SHP77 treated with DMSO at 0.1 percent for 48 hours (cell line): Measurements from ENCODE around the gene LCN15.
"Not testable (repeated sequence)": the region's sequence is repeated elsewhere in the genome, so short reads cannot be mapped to it uniquely, and the experiment has no call there.

ENCODE experiments used
- DNase-seq: peaks from one replicate; lab custom pipeline; 2025; lab: John Stamatoyannopoulos, UW

LCN15 gene, protein sequence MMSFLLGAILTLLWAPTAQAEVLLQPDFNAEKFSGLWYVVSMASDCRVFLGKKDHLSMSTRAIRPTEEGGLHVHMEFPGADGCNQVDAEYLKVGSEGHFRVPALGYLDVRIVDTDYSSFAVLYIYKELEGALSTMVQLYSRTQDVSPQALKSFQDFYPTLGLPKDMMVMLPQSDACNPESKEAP

DNA sequence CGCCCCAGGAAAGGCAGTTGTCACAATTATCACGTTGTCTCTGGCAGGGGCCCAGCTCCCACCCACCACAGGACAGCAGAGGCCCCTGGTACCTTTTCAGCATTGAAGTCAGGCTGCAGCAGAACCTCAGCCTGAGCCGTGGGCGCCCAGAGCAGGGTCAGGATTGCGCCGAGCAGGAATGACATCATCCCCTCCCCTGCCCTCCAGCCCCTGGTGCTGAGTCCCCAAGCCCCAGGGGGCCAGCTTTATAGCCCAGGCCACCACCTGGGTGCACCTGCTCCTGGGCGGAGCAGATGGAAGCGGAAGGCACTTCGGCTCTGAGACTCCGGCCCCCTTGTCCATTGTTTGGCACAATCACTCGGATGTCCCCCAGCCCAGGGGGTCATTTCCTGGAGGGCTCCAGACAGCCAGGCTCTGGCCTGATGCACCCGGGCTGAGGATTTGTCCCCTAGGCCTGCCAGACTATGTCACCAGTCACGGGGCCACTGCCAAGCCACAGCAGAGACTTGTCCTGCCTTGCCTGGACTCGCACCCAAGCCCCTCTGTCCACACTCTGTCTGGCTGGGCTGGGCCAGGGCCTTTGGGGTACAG is at the start of gene LCN15:
Gene LCN15 (minus strand): TSS at position 218 of the 591 bp plus-strand sequence. CDS start 30 bp downstream, at position 188.
- DNase-seq: no peak

DNA sequence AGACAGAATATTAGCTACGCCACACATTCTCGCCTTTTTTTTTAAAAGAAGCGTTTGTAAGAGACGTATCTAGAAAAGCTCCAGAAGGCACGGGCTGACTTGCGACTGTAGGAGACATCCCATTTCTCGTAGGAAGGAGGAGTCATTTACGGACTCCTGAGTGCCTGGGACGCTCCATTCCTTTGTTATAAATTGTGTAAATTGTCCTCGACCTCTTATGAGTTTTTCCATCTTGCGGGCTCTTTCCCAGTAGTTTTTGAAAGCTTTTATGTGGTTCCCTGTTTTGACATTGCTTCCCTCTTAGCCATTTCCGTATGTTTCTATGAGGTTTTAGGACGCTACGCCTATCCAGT is 44.5 kb upstream of the LCN15 start:
- DNase-seq: no peak

DNA sequence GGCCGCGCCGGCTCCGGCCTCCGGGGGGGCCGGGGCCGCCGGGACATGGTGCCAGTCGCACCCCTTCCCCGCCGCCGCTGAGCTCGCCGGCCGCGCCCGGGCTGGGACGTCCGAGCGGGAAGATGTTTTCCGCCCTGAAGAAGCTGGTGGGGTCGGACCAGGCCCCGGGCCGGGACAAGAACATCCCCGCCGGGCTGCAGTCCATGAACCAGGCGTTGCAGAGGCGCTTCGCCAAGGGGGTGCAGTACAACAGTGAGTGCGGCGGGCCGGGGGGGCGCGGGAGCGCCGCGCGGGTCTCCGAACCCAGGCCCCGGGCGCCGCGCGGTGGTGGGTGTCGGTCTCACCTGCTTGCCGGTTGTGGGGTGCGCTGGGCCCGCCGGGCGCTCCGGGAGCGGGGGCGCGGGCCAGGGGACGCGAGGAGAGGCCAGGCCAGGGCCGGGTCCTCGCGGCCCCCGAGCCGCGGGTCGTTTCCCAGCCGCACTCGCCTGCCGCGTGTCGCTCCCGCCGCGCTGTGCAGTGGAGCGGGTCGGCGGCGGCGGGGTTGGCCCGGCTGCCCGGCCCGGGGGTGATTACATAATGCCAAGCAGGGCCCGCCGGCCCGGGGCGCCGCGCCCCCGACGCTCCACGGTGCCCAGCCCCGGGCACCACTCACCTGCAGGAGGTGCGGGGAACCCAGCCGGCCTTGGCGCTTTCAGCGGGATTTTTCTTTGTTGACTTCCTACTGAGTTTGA is 43.9 kb upstream of the LCN15 start:
- no peak for DNase-seq

DNA sequence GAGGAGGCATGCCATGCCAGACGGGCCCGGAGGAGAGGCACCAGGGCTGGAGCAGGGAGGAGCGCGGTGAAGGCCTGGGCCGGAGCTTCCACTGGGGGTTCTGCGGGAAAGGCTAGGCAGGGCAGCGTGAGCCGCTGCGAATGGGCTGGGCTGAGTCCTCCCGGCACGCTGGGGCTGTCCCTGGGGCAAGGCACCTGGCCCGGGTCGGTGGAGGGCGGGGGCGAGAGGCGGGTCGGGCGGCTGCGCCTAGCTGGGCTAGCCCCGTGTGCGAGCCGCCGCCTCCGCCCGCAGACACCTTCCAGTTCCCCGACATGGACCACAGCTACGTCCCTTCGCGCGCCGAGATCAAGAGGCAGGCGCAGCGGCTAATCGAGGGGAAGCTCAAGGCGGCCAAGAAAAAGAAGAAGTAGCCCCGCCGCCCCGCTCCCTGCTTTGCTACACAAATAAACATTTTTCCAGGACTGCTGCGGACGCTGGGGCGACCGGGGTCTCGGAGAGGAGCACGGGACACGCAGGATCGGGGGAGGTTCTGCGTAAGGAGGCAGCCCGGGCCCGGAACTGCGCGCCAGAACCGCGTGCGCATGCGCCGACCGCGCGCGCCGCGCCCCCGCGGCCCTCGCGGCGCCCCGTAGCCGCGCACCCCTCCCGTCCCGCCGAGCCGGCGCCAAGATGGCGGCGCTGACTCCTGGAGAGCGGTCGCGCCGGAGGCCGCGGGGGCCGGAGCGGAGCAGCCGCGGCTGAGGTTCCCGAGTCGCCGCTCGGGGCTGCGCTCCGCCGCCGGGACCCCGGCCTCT is 43.2 kb upstream of the LCN15 start, which contains the start of gene RABL6:
Gene RABL6 (plus strand): TSS at position 668 of the 794 bp plus-strand sequence. CDS start 249 bp downstream, outside the sequence.
- no peak for DNase-seq

DNA sequence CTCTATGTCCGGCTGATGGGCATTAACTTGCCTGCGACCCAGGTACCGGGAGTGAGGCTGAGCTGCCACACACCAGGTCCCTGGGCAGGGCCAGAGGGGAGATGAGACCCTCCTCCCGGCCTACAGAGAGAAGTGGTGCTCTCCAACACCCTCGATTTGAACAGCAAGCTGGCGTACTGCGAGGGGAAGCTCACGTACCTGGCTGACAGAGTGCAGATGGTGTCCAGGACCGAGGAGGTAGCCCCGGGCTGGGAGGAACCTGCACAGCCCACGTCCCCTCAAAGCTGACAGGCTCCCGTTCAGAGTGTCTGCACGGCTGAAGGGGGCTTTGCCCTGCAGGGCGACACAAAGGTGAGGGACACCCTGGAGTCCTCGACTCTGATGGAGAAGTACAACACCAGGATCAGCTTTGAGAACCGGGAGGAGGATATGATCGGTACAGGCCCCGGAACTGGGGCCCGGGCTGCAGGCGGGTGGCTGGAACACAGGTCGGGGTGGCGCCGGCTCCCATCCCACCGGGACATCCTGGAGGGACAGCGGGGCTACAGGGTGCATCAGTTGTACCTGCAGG is 42.4 kb upstream of the LCN15 start:
- no peak for DNase-seq

DNA sequence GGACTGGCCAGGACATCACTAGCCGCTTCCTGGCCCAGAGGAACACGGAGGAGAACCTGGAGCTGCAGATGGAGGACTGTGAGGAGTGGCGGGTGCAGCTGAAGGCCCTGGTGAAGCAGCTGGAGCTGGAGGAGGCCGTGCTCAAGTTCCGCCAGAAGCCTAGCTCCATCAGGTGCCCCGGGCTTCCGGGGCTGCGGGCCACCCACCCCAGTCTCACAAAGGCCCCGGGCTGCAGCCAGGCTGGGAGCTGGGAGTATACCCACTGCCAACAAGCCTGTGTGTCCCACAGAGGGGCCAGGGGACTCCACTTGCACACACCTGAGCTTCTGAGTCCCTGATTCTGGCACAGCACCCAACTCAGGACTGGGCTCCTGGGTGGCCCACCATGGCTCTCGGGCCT is 41.7 kb upstream of the LCN15 start:
- no peak for DNase-seq

DNA sequence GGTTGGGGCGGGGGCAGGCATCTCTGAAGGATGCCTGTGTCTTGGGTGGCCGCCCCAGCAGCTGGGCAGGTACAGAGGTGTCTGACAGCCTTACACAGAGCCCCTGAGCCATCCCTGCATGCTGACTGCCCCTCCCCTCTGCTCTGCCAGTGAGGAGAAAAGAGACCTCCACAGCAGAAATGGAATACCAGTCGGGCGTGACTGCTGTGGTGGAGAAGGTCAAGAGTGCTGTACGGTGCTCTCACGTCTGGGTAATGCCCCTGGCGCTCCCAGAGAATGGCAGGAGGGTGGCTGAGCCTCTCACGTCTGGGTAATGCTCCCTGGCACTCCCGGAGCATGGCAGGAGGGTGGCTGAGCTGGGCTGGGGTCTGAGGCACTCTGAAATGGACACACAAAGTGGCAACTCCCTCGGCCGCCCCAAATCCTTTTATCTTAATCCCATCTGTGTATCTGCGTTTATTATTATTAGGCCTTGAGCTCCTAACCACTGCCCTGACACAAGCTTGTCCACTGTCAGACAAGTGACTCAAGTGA is 41.0 kb upstream of the LCN15 start:
- DNase-seq: no peak

DNA sequence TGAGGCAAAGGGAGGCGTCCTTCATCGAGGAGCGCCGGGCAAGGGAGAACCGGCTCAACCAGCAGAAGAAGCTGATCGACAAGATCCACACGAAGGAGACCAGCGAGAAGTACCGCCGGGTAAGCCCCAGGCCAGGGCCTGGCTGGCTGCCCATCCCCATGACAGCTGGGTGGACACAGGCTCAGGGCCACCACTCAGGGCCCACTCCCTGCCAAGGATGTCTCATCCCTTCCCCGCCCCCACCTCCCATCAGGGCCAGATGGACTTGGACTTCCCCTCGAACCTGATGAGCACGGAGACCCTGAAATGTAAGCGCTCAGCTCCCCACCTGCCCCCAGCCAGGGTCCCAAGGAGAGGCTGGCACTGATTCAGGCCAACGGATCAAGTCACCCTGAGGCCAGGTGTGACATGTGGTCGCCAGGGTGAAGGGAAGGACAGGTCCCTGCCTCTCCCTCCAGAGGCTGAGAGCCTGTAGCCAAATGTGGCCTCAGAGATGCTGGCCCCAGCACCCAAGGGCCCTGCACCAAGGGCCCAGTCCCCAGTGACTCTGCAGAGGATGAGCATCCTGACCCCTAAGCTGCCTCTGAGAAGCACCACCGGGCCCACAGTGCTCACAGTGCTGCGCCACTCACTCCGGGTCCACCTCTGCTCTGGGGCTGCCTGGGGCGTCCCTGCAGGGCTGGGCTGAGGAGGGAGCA is 40.3 kb upstream of the LCN15 start:
- DNase-seq: no peak

DNA sequence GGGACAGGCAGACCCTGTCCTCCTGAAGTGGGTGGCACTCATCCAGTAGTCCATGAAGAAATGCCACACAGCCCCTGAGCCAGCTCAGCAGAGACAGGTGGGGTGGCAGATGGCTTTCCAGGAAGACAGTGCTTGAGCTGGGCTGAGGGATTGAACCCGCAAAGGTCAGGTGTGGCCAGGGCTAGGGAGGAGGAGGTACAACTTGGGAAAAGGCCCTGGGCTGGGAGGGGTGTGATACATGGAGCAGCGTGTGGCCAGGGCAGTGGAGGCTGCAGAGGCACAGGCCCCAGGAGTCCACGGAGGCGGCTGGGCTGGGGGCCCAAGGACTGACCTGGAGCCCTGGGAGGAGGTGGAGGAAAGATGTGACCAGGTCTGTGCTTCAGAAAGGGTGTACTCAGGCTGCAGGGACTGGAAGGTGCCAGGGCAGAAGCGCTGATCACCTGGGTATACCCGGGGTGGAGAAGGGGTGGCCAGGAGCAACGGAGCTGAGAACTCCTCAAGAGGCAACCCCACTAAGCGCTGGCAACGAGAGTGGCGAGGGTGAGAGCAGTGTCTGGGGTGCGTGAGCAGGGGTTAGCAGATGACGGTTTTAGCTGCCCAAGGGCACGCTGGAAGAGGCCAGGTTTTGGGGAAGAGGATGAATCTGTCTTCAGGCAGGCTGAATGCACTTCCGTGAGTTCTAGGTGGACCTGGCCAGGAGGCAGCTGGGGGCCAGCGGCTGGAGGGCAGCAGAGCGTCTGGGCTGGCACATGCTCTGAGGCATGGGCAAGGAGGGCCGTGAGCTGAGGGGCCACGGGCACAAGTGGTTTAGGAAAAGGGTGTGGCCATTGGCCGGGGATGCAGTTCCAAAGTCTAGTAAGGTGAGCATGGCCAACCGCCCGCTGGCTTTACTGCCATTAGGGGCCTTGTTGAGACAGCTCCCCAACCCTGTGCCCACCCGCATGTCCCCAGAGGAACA is 39.5 kb upstream of the LCN15 start:
- DNase-seq: no peak

DNA sequence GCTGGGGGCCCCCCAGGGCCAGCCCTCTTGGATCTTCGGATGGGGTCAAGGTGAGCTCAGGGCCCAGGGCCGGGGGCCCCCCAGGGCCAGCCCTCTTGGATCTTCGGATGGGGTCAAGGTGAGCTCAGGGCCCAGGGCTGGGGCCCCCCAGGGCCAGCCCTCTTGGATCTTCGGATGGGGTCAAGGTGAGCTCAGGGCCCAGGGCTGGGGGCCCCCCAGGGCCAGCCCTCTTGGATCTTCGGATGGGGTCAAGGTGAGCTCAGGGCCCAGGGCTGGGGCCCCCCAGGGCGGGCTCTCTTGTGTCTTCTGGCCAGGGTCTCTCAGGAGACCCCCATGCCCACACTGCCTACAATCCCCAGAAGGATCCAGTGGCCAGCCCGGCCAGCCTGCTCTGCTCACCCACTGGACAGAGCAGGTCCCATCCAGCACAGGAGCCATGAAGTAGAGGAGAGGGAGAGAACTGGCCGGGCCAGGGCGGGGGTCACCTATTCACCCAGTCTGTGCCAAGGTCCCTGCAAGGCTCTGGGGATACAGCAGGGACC is 38.8 kb upstream of the LCN15 start:
- DNase-seq: not testable (repeated sequence)

DNA sequence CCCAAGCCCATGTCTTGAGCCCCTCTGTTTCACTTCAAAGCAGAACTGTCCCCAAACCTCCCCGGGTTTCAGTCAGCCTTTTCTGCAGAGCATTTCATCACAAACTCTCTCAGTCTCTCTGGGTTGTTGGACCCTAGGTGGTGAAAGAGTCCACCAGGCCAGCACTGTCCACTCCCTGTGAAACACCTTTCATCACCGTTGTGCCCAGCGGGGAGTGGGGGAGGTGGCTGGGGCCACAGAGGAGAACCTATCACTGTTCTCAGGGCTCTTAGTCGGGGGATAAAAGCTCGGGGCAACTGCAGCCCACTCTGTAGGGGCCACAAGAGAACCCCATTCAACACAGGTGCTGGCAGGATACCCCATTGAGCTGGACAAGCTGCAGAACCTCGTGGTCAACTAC is 38.0 kb upstream of the LCN15 start:
- DNase-seq: no peak

DNA sequence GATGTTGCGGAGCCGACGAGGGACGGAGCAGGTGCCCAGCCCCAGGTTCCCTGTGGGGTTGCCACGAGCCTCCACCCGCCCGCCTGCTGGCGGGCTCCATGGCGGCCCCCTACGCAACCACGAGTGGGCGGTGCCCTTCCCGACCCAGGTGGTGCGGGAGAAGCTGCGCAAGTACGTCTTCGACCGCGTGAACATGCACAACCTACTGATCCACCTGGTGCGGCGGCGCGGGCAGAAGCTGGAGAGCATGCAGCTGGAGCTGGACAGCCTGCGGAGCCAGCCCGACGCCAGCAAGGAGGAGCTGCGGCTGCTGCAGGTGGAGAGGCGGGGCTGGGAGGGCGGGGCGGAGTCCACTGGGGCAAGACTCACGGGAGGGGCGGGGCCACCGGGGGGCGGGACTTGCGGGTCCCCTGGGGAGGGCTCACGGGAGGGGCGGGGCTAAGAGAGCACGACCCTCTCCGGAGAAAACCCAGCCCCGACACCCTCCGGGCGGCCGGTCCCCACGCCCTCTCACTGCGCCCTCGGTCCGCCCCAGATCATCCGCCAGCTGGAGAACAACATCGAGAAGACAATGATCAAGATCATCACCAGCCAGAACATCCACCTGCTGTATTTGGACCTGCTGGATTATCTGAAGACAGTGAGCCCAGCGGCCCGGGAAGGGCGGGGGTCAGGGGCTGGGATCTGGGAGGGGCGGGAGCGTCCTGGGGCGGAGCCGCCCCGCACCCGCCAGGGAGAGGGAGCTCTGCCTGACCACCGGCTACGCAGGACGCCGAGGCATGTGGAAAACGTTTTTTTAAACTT is 35.7 kb upstream of the LCN15 start:
- peak; percentile 79 for DNase-seq

DNA sequence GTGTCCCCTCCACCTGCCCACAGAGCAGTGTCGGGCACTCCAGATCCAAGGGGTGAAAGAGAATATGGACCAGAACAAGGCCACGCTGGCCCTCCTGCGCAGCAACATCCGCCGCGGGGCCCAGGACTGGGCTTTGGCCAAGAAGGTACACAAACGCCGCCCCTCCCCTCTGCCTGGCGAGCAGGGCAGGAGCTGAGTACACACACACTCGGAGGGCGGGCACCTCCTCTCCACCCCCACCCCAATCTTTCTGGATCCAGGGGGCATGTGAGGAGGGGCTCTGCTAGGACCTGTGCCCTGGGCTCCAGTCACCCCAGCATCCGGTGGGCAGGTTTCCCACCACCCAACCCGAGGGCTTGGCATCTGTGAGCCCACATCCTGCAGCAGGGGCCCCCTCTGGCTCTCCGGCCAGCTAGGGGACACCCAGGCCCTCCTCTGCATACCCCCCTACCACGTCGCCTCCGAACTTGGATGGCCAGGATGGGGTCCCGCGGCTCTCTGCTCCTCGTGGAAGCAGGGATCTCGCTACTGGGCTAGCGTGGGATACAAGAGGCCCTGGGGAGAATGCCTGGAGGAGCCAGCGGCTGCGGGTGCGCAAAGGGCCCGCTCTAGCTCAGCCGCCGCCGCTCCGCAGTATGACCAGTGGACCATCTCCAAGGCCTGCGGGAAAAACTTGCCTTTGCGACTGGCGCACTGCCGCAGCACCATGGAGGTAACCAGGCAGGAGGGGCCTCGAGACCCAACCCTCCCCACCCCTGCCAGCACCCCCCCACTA is 34.9 kb upstream of the LCN15 start:
- no peak for DNase-seq

DNA sequence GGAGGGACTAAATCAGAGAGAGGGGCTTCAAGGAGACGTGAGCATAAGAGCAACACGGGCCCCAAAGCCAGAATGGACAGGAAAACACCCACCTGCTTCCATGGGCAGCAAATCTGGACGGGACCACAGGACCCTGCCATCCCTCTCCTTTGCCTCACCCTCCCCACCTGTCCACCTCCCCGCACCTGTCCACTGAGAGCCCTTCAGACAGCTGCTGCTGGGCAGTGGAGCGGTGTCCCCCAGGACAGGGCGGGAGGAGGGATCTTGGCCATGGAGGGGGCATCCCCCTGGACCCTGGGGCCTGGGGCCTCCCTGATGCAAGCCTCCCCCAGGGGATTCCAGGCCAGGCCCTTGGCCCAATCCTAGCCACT is 34.4 kb upstream of the LCN15 start:
- DNase-seq: no peak

DNA sequence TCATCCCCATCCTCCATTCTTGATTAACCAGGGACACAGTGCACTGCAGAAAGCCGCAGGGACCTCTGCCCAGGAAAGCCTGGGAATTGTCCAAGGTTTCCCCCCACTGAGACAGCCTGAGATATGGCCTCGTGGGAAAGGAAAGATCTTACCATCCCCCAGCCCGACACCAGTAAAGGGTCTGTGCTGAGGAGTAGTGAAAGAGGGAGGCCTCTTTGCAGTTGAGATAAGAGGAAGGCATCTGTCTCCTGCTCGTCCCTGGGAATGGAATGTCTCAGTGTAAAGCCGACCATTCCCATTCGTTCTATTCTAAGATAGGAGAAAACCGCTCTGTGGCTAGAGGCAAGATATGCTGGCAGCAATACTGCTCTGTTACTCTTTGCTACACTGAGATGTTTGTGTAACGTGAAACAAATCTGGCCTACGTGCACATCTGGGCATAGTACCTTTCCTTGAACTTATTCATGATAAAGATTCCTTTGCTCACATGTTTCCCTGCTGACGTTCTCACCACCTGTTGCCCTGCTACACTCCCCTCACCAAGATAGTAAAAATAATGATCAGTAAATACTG is 32.5 kb upstream of the LCN15 start:
- not testable (repeated sequence) for DNase-seq

DNA sequence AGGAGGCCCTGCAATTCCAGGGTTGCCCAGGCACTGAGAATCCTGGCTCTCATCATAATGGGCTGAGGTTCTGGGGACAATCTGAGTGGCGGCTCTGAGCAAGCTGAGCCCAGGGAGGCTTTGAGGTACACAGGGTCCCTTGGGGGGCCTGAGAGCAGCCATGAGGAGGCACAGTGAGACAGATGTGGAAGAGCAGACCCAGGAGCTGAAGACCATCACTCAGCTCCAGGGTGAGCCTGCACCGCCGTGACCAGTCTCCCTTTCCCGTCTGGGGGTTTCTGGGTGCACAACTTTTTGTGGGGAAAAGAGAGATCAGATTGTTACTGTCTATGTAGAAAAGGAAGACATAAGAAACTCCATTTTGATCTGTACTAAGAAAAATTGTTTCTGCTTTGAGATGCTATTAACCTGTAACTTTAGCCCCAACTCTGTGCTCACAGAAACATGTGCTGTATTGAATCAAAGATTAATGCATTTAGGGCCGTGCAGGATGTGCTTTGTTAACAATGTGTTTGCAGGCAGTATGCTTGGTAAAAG is 32.0 kb upstream of the LCN15 start, which contains the start of gene CCDC183:
Gene CCDC183 (plus strand): TSS at position 101 of the 537 bp plus-strand sequence. CDS start 60 bp downstream, at position 161.
- no peak for DNase-seq

DNA sequence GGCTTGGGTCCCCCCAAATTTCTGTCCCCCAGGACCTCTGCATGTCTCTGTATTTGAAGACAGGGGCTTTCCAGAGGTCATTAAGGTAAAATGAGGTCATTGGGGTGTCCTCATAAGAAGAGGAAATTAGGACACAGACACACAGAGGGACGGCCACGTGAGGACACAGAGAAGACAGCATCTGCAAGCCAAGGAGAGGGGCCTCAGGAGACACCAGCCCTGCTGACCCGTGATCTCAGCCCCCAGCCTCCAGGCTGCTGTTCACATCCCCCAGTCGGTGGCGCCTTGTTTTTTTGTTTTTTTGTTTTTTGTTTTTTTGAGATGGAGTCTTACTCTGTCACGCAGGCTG is 30.7 kb upstream of the LCN15 start:
- no peak for DNase-seq
